ENCODE results near the gene RABGAP1L.

RABGAP1L gene

DNA sequence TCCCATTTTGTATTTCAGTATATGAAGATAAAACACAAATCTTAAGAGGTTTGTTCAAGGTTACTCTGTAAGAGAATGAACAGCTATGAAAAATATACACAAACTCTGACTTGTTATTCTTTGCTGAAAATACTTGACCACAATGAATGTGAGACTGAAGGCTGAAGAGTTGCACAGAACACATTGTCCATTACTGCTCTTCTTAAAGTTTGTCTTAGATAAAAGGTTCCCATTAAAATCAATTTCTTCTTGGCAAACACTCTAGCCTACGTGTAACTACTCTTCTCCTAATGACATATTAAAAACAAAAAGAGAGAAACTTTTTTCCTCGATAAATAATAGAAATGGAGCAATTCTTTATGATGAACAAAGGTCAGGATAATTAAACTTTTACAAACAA lies 45.2 kb upstream of the RABGAP1L start:
- H2AFZ ChIP-seq (ENCODE audit: low read length), result no peak overlapping the region
- H4K20me1 ChIP-seq (ENCODE audit: insufficient read depth, low read length, poor library complexity, severe bottlenecking), result no peaks in the 10 kb centered on the region
- H3K79me2 ChIP-seq (ENCODE audit: insufficient read depth, low read length), result no peaks in the 10 kb centered on the region
- no peak overlapping the region for H3K4me2 ChIP-seq (ENCODE audit: low read depth, low read length, poor library complexity, severe bottlenecking)
- no peak overlapping the region for H3K9ac ChIP-seq (ENCODE audit: low read depth, low read length, poor library complexity, severe bottlenecking)
- no peaks in the 10 kb centered on the region for H3K36me3 ChIP-seq (ENCODE audit: insufficient read depth, low read length)
- no peak overlapping the region for H3K4me3 ChIP-seq (ENCODE audit: low read length, poor library complexity, severe bottlenecking)
- no peaks in the 10 kb centered on the region for H3K27me3 ChIP-seq (ENCODE audit: insufficient read depth, low read length, poor library complexity, severe bottlenecking)
- H3K4me1 ChIP-seq (ENCODE audit: insufficient read depth, low read length, poor library complexity, severe bottlenecking), result no peaks in the 10 kb centered on the region
- no peak for TF ChIP-seq EZH2phosphoT487 (IDR thresholded peaks at IDR 0.05; ENCODE audit: borderline replicate concordance)
- TF ChIP-seq, protein P1, sequence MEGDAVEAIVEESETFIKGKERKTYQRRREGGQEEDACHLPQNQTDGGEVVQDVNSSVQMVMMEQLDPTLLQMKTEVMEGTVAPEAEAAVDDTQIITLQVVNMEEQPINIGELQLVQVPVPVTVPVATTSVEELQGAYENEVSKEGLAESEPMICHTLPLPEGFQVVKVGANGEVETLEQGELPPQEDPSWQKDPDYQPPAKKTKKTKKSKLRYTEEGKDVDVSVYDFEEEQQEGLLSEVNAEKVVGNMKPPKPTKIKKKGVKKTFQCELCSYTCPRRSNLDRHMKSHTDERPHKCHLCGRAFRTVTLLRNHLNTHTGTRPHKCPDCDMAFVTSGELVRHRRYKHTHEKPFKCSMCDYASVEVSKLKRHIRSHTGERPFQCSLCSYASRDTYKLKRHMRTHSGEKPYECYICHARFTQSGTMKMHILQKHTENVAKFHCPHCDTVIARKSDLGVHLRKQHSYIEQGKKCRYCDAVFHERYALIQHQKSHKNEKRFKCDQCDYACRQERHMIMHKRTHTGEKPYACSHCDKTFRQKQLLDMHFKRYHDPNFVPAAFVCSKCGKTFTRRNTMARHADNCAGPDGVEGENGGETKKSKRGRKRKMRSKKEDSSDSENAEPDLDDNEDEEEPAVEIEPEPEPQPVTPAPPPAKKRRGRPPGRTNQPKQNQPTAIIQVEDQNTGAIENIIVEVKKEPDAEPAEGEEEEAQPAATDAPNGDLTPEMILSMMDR (conservative IDR thresholded peaks at IDR 0.05; ENCODE audit: low read length), result no peak
- H3K9me2 ChIP-seq (replicated peaks; ENCODE audit: low read depth, low read length), result no peaks in the 10 kb centered on the region
- H3F3A ChIP-seq (ENCODE audit: low read depth), result no peaks in the 10 kb centered on the region
- H3K9me3 ChIP-seq (ENCODE audit: insufficient read depth, low read depth, low read length), result no peaks in the 10 kb centered on the region

DNA sequence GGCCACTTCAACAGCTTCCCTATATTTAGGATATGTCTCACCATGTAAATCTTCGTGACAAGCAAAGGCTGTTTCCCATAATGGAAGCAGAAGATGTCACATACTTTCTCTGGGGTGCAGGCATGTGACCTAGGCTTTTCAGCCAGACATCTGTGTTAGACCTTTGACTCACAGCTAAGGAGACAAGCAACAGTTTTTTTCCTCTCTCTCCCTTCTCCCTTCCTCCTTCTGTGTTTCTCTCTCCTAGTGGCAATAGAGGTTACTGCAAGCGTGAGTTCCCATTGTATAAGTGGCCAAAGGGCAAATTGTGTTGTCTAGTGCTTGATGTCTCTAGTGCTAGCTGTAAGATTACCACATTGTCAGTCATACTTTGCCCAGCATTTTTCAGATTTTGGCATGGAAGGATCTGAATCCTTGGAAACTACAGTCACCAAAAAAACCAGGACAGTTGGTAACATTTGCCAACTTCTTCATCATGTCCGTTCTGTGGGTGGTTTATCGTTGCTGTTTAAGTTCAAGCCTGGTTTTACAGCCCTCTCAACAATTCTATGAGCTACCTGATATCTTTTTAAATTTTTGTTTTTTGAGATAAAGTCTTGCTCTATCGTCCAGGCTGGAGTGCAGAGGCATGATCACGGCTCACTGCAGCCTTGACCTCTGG lies 44.4 kb upstream of the RABGAP1L start:
- 0 out of 2 replicates have a peak overlapping the region, but pooled peaks have one; percentile 38 for H2AFZ ChIP-seq (ENCODE audit: low read length)

DNA sequence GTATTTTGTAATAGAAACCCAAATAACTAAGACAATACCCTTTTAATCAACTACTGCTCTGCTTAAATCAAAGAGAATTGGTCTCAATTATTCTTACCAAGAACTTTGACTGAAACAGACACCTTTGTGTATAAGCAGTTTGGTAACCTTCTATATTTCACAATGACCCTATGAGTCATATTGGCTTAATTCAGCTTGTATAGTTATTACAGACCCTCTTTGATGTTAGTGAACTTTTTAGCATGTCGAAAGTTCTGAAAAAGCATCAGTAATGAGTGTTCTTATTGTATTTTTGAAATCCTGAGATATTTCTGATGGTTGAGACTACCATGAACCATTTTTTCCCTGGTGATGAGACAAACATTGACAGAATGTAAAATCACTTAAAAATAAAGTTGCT lies 43.3 kb upstream of the RABGAP1L start:
- no peak overlapping the region for H3K4me2 ChIP-seq (ENCODE audit: low read depth, low read length, poor library complexity, severe bottlenecking)
- H2AFZ ChIP-seq (ENCODE audit: low read length), result no peak overlapping the region
- no peaks in the 10 kb centered on the region for H3K79me2 ChIP-seq (ENCODE audit: insufficient read depth, low read length)
- H3K36me3 ChIP-seq (ENCODE audit: insufficient read depth, low read length), result no peaks in the 10 kb centered on the region
- no peaks in the 10 kb centered on the region for H3K4me1 ChIP-seq (ENCODE audit: insufficient read depth, low read length, poor library complexity, severe bottlenecking)
- no peaks in the 10 kb centered on the region for H3K27me3 ChIP-seq (ENCODE audit: insufficient read depth, low read length, poor library complexity, severe bottlenecking)
- H3K4me3 ChIP-seq (ENCODE audit: low read length, poor library complexity, severe bottlenecking), result no peak overlapping the region
- no peaks in the 10 kb centered on the region for H4K20me1 ChIP-seq (ENCODE audit: insufficient read depth, low read length, poor library complexity, severe bottlenecking)
- H3F3A ChIP-seq (ENCODE audit: low read depth), result no peaks in the 10 kb centered on the region
- no peak for TF ChIP-seq EZH2phosphoT487 (IDR thresholded peaks at IDR 0.05; ENCODE audit: borderline replicate concordance)
- TF ChIP-seq, protein P1 (conservative IDR thresholded peaks at IDR 0.05; ENCODE audit: low read length), result no peak
- H3K9ac ChIP-seq (ENCODE audit: low read depth, low read length, poor library complexity, severe bottlenecking), result no peak overlapping the region
- no peaks in the 10 kb centered on the region for H3K9me2 ChIP-seq (replicated peaks; ENCODE audit: low read depth, low read length)
- no peaks in the 10 kb centered on the region for H3K9me3 ChIP-seq (ENCODE audit: insufficient read depth, low read depth, low read length)

More for the DNA sequence above, 44.4 kb upstream of the RABGAP1L start:
- no peaks in the 10 kb centered on the region for H4K20me1 ChIP-seq (ENCODE audit: insufficient read depth, low read length, poor library complexity, severe bottlenecking)
- H3K4me3 ChIP-seq (ENCODE audit: low read length, poor library complexity, severe bottlenecking), result no peak overlapping the region
- no peaks in the 10 kb centered on the region for H3K9me3 ChIP-seq (ENCODE audit: insufficient read depth, low read depth, low read length)
- H3K36me3 ChIP-seq (ENCODE audit: insufficient read depth, low read length), result no peaks in the 10 kb centered on the region
- no peaks in the 10 kb centered on the region for H3K79me2 ChIP-seq (ENCODE audit: insufficient read depth, low read length)
- H3K4me2 ChIP-seq (ENCODE audit: low read depth, low read length, poor library complexity, severe bottlenecking), result no peak overlapping the region
- TF ChIP-seq, protein P1 (conservative IDR thresholded peaks at IDR 0.05; ENCODE audit: low read length), result peak; percentile 81
- no peak for TF ChIP-seq EZH2phosphoT487 (IDR thresholded peaks at IDR 0.05; ENCODE audit: borderline replicate concordance)
- H3K9me2 ChIP-seq (replicated peaks; ENCODE audit: low read depth, low read length), result no peaks in the 10 kb centered on the region
- no peak overlapping the region for H3K9ac ChIP-seq (ENCODE audit: low read depth, low read length, poor library complexity, severe bottlenecking)
- no peaks in the 10 kb centered on the region for H3K27me3 ChIP-seq (ENCODE audit: insufficient read depth, low read length, poor library complexity, severe bottlenecking)
- no peaks in the 10 kb centered on the region for H3F3A ChIP-seq (ENCODE audit: low read depth)
- H3K4me1 ChIP-seq (ENCODE audit: insufficient read depth, low read length, poor library complexity, severe bottlenecking), result no peaks in the 10 kb centered on the region
